IMR-90 (cell line): ENCODE data around the gene BOD1. TPM values are rescaled to one million over a fixed set of nuclear protein-coding genes. Genes with fewer than 3 reads are reported as not detected.

Experiments
- ATAC-seq: fragments of 200-7000 bp; cut with Tn5 transposase; 2 replicates; pipeline ENCODE4 v1.9.1; 2020; ENCODE audit warnings: low read depth, mild to moderate bottlenecking, moderate library complexity
- BruUV-seq: library from RNA; stranded (reverse); fragments of 400-500 nt; replicated peaks from 2 replicates; lab custom pipeline; 2021; lab: Mats Ljungman, UMichigan
- CTCF ChIA-PET: fragments of 300-600 bp; formaldehyde crosslinking; extraction: SDS; loops from one replicate; lab custom pipeline; 2021; ENCODE audit warnings: antibody characterized with exemption; lab: Yijun Ruan, JAX
- POLR2A ChIA-PET: fragments of 300-600 bp; sonication (Branson Sonifier 250); formaldehyde crosslinking; loops from one replicate; lab custom pipeline; 2022; ENCODE audit warnings: antibody characterized with exemption; ENCODE audit not compliant: unreplicated experiment; lab: Charles Lee
- DNase-seq: peaks from one replicate; pipeline ENCODE4 v3.0.0; 2013
- H2AFZ ChIP-seq: replicated peaks from 2 replicates; pipeline ENCODE3; 2013; ENCODE audit warnings: low read length, mild to moderate bottlenecking; ENCODE audit not compliant: poor library complexity
- H2AK5ac ChIP-seq: 2 replicates; pipeline ENCODE4 v1.6.1; 2013; ENCODE audit warnings: low read depth, low read length, inconsistent platforms
- H2AK9ac ChIP-seq: replicated peaks from 2 replicates; pipeline ENCODE3; 2013; ENCODE audit warnings: mild to moderate bottlenecking, low read depth, low read length, moderate library complexity; ENCODE audit not compliant: poor library complexity
- H2BK120ac ChIP-seq: 2 replicates; pipeline ENCODE4 v1.6.1; 2013; ENCODE audit warnings: low read depth, low read length, inconsistent platforms
- H2BK15ac ChIP-seq: 3 replicates; pipeline ENCODE4 v1.6.1; 2013; ENCODE audit warnings: low read depth, low read length, inconsistent platforms
- H2BK20ac ChIP-seq: 2 replicates; pipeline ENCODE4 v1.6.1; 2013; ENCODE audit warnings: low read depth, mild to moderate bottlenecking, inconsistent platforms, low read length, moderate library complexity
- H2BK5ac ChIP-seq: 2 replicates; pipeline ENCODE4 v1.6.1; 2013; ENCODE audit warnings: mild to moderate bottlenecking, low read depth, low read length, inconsistent platforms; ENCODE audit not compliant: poor library complexity, severe bottlenecking
- H3K14ac ChIP-seq: replicated peaks from 2 replicates; pipeline ENCODE4 v1.6.1; 2013; ENCODE audit warnings: low read depth, low read length, inconsistent platforms
- H3K18ac ChIP-seq: 2 replicates; pipeline ENCODE4 v1.6.1; 2013; ENCODE audit warnings: low read depth, low read length, control low read depth
- H3K23ac ChIP-seq: 2 replicates; pipeline ENCODE4 v1.6.1; 2013; ENCODE audit warnings: low read depth, low read length, inconsistent platforms
- H3K27ac ChIP-seq: 2 replicates; pipeline ENCODE4 v1.5.1; 2013; ENCODE audit warnings: mild to moderate bottlenecking, control low read depth, low read length; ENCODE audit not compliant: insufficient read depth
- H3K27me3 ChIP-seq: 2 replicates; pipeline ENCODE4 v1.6.1; 2013; ENCODE audit warnings: low read length; ENCODE audit not compliant: control insufficient read depth, insufficient read depth
- H3K36me3 ChIP-seq: 2 replicates; pipeline ENCODE4 v1.6.1; 2013; ENCODE audit warnings: low read length, mixed read lengths; ENCODE audit not compliant: control insufficient read depth, insufficient read depth
- H3K4ac ChIP-seq: 2 replicates; pipeline ENCODE4 v1.6.1; 2013; ENCODE audit warnings: low read depth, low read length, inconsistent platforms
- H3K4me1 ChIP-seq: 2 replicates; pipeline ENCODE4 v1.6.1; 2013; ENCODE audit warnings: low read length, mixed read lengths; ENCODE audit not compliant: control insufficient read depth, insufficient read depth
- H3K4me2 ChIP-seq: 2 replicates; pipeline ENCODE4 v1.6.1; 2013; ENCODE audit warnings: low read depth, mild to moderate bottlenecking, control low read depth, low read length, moderate library complexity
- H3K4me3 ChIP-seq: 2 replicates; pipeline ENCODE4 v1.5.1; 2013; ENCODE audit warnings: low read depth, mild to moderate bottlenecking, control low read depth, low read length, moderate library complexity; ENCODE audit not compliant: insufficient read depth
- H3K56ac ChIP-seq: 2 replicates; pipeline ENCODE4 v1.6.1; 2013; ENCODE audit warnings: low read length, inconsistent platforms; ENCODE audit not compliant: insufficient read depth; ENCODE audit errors: extremely low read depth
- H3K79me1 ChIP-seq, 2 experiments: 2 replicates each; pipeline ENCODE4 v1.6.1; 2013; ENCODE audit warnings: low read length in 2 of 2, inconsistent platforms in 1 of 2, low read depth in 1 of 2
- H3K9ac ChIP-seq: 2 replicates; pipeline ENCODE4 v1.6.1; 2013; ENCODE audit warnings: low read depth, low read length, control low read depth
- H3K9me1 ChIP-seq: 2 replicates; pipeline ENCODE4 v1.6.1; 2013; ENCODE audit warnings: low read length, inconsistent platforms; ENCODE audit not compliant: insufficient read depth
- H3K9me3 ChIP-seq: 2 replicates; pipeline ENCODE4 v1.6.1; 2013; ENCODE audit warnings: low read length; ENCODE audit not compliant: control insufficient read depth, insufficient read depth
- H4K20me1 ChIP-seq: 2 replicates; pipeline ENCODE4 v1.6.1; 2013; ENCODE audit warnings: low read length, inconsistent platforms; ENCODE audit not compliant: insufficient read depth
- H4K5ac ChIP-seq: 2 replicates; pipeline ENCODE4 v1.6.1; 2013; ENCODE audit warnings: mild to moderate bottlenecking, low read depth, low read length, control low read depth
- H4K8ac ChIP-seq, 2 experiments: 2 replicates each; pipeline ENCODE4 v1.6.1; 2013; ENCODE audit warnings: low read depth in 2 of 2, low read length in 2 of 2, control low read depth in 1 of 2, inconsistent platforms in 1 of 2
- H4K91ac ChIP-seq: 2 replicates; pipeline ENCODE4 v1.6.1; 2013; ENCODE audit warnings: low read depth, low read length, inconsistent platforms; ENCODE audit not compliant: insufficient read depth
- BHLHE40 ChIP-seq: fragments of 150-350 bp; IDR thresholded peaks from 2 replicates; pipeline ENCODE4 v1.6.1; 2016; ENCODE audit warnings: mild to moderate bottlenecking, low read depth, low read length
- CEBPB ChIP-seq: IDR thresholded peaks from 2 replicates; pipeline ENCODE4 v1.6.1; 2012; ENCODE audit warnings: low read depth, low read length, improper control_type of control experiment
- CHD1 ChIP-seq: IDR thresholded peaks from 2 replicates; pipeline ENCODE4 v1.6.1; 2012; ENCODE audit warnings: low read depth, low read length, improper control_type of control experiment
- ELK1 ChIP-seq: fragments of 150-350 bp; IDR thresholded peaks from 2 replicates; pipeline ENCODE4 v1.6.1; 2016; ENCODE audit warnings: low read depth, mild to moderate bottlenecking, low read length, moderate library complexity, borderline replicate concordance
- FOS ChIP-seq: fragments of 150-350 bp; IDR thresholded peaks from 2 replicates; pipeline ENCODE4 v1.6.1; 2016; ENCODE audit warnings: low read depth, low read length
- MAFK ChIP-seq: IDR thresholded peaks from 2 replicates; pipeline ENCODE4 v1.6.1; 2012; ENCODE audit warnings: low read depth, low read length, improper control_type of control experiment
- MAZ ChIP-seq: IDR thresholded peaks from 2 replicates; pipeline ENCODE4 v1.6.1; 2012; ENCODE audit warnings: low read depth, mild to moderate bottlenecking, low read length, improper control_type of control experiment, moderate library complexity, borderline replicate concordance
- MXI1 ChIP-seq: IDR thresholded peaks from 2 replicates; pipeline ENCODE4 v1.6.1; 2012; ENCODE audit warnings: low read depth, mild to moderate bottlenecking, low read length, moderate library complexity, borderline replicate concordance
- NFE2L2 ChIP-seq: fragments of 150-350 bp; IDR thresholded peaks from 2 replicates; pipeline ENCODE4 v1.6.1; 2016; ENCODE audit warnings: low read depth, mild to moderate bottlenecking, low read length
- POLR2A ChIP-seq: IDR thresholded peaks from 2 replicates; pipeline ENCODE4 v1.6.1; 2012; ENCODE audit warnings: mild to moderate bottlenecking, low read depth, low read length
- RAD21 ChIP-seq: IDR thresholded peaks from 2 replicates; pipeline ENCODE4 v1.6.1; 2012; ENCODE audit warnings: low read length, improper control_type of control experiment
- RCOR1 ChIP-seq: IDR thresholded peaks from 2 replicates; pipeline ENCODE4 v1.6.1; 2012; ENCODE audit warnings: mild to moderate bottlenecking, low read length, improper control_type of control experiment; ENCODE audit not compliant: insufficient replicate concordance
- RFX5 ChIP-seq: IDR thresholded peaks from 2 replicates; pipeline ENCODE4 v1.8.0; 2012; ENCODE audit warnings: low read depth, mild to moderate bottlenecking, low read length, moderate library complexity
- SMC3 ChIP-seq: fragments of 150-350 bp; IDR thresholded peaks from 2 replicates; pipeline ENCODE4 v1.6.1; 2016; ENCODE audit warnings: low read depth, mild to moderate bottlenecking, antibody characterized with exemption, low read length, moderate library complexity
- USF2 ChIP-seq: fragments of 150-350 bp; IDR thresholded peaks from 2 replicates; pipeline ENCODE4 v1.6.1; 2017; ENCODE audit warnings: mild to moderate bottlenecking, antibody characterized with exemption, low read length, low read depth
- WGBS, 2 experiments: methylation state at CpG; one replicate each; pipeline versions ENCODE4 v1.1.5 to v1.1.7; 2013; ENCODE audit warnings: missing lambda C conversion rate in 2 of 2; ENCODE audit not compliant: insufficient read length in 1 of 2; ENCODE audit errors: extremely low coverage in 2 of 2; 5-methylcytosine and 5-hydroxymethylcytosine counted together
- dilution Hi-C: fragments of 300-500 bp; cut with HindIII; formaldehyde crosslinking; loops from one replicate; pipeline ENCODE4 v1.14.3; 2018; ENCODE audit warnings: low sequenced_read_pairs; ENCODE audit not compliant: unreplicated experiment
- in situ Hi-C: fragments of 300-500 bp; cut with MboI; formaldehyde crosslinking; loops from 3 replicates; pipeline ENCODE4 v1.14.3; 2019; ENCODE audit warnings: low sequenced_read_pairs, inconsistent platforms, mixed read lengths
- intact Hi-C: fragments of 100-400 bp; cut with micrococcal nuclease; formaldehyde crosslinking; loops from 2 replicates; pipeline ENCODE4 v1.10.0; 2022
- polyA plus RNA-seq, 3 experiments: library from polyadenylated mRNA; depleted of rRNA; stranded (reverse); fragments of >200 nt; gene quantifications; 2 replicates each; pipeline ENCODE4 v1.2.3, GENCODE V29; 2012; ENCODE audit warnings: low replicate concordance in 1 of 3
- total RNA-seq: library from RNA; depleted of rRNA; stranded (reverse); fragments of >200 nt; gene quantifications from 2 replicates; pipeline ENCODE4 v1.2.3, GENCODE V29; 2012
- TF ChIP-seq, protein P1 (sequence below): conservative IDR thresholded peaks from 2 replicates; pipeline ENCODE4 v1.5.1; 2012; ENCODE audit warnings: mild to moderate bottlenecking, low read depth, low read length, improper control_type of control experiment

Gene BOD1
- total and polyA plus RNA-seq, 2 of the 4 experiments (the other 2 are of a cell fraction), result 57.9 to 71.7 TPM

DNA sequence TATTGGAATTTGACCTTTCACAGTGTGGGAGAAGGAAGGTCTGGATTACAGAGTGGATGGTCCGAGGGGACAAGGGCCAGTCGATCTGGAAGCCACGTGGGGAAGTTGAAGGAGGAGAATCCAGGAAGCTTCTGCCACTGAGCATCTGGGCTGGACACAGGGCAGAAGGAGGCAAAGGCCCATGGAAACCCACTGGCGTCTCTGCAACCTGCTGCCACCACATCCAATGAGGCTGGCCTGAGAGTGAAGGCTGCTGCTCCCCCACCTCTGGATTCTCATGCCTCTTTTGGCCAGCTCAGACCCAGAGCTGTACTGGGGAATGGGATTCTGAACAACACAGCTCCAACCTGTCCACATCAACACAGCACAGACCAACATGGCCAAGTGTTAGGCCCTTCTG is 48.9 kb upstream of the BOD1 start:
- Histone ChIP-seq H2AK5ac (no peak overlapping the region), H3K79me1 (no peaks in the 10 kb centered on the region), H2BK20ac (no peak overlapping the region), H3K9me1 (no peaks in the 10 kb centered on the region), H4K5ac (no peak overlapping the region), H2BK120ac (no peak overlapping the region), H3K4me2 (no peak overlapping the region), H4K8ac (no peak overlapping the region), H4K91ac (no peak overlapping the region), H2AFZ (no peak overlapping the region), H3K27ac (no peak overlapping the region), H3K4me1 (no peaks in the 10 kb centered on the region), H3K27me3 (peaks cover 3% of the 10 kb centered on the region; the same call in 1 of the 2 replicates), H3K36me3 (no peaks in the 10 kb centered on the region), H3K4ac (no peak overlapping the region), H2AK9ac (no peak overlapping the region), H2BK15ac (no peak overlapping the region), H3K56ac (no peak overlapping the region), H3K23ac (no peak overlapping the region), H2BK5ac (no peak overlapping the region), H3K14ac (no peak overlapping the region), H3K9me3 (0 out of 2 replicates have a peak, but pooled peaks cover 4% of the 10 kb centered on the region), H3K18ac (no peak overlapping the region), H4K20me1 (no peaks in the 10 kb centered on the region), H3K4me3 (no peak overlapping the region), H3K9ac (no peak overlapping the region)
- TF ChIP-seq CHD1, result no peak
- TF ChIP-seq NFE2L2, result no peak
- TF ChIP-seq RFX5, result no peak
- TF ChIP-seq ELK1, result no peak
- no peak for TF ChIP-seq FOS
- no peak for TF ChIP-seq RCOR1
- TF ChIP-seq BHLHE40, result no peak
- TF ChIP-seq USF2, result no peak
- TF ChIP-seq MAZ, result no peak
- no peak for TF ChIP-seq SMC3
- TF ChIP-seq MXI1, result no peak
- TF ChIP-seq CEBPB, result no peak
- no peak for TF ChIP-seq MAFK
- no peak for TF ChIP-seq RAD21
- TF ChIP-seq, protein P1, sequence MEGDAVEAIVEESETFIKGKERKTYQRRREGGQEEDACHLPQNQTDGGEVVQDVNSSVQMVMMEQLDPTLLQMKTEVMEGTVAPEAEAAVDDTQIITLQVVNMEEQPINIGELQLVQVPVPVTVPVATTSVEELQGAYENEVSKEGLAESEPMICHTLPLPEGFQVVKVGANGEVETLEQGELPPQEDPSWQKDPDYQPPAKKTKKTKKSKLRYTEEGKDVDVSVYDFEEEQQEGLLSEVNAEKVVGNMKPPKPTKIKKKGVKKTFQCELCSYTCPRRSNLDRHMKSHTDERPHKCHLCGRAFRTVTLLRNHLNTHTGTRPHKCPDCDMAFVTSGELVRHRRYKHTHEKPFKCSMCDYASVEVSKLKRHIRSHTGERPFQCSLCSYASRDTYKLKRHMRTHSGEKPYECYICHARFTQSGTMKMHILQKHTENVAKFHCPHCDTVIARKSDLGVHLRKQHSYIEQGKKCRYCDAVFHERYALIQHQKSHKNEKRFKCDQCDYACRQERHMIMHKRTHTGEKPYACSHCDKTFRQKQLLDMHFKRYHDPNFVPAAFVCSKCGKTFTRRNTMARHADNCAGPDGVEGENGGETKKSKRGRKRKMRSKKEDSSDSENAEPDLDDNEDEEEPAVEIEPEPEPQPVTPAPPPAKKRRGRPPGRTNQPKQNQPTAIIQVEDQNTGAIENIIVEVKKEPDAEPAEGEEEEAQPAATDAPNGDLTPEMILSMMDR, result no peak
- no peak for TF ChIP-seq POLR2A
- ChIA-PET CTCF (no interaction called here), POLR2A (no interaction called here)
- dilution Hi-C loops (no loop called here), in situ Hi-C loops (no loop called here), intact Hi-C loops (no loop called here)
- no CpG with 5 or more reads among the region's 4 CpGs for WGBS, 2 experiments
- DNase-seq (no peak), ATAC-seq (no peak)
- BruUV-seq, result no TSS peak
